GM12873 (cell line): ENCODE data around the gene DAO.

ENCODE experiments used
- TF ChIP-seq, protein P1 (sequence below): IDR thresholded peaks from 2 replicates; pipeline ENCODE4 v1.5.1; 2012; ENCODE audit warnings: low read depth, mild to moderate bottlenecking, moderate library complexity, low read length, control low read depth; ENCODE audit not compliant: insufficient read depth; ENCODE audit errors: missing control alignments

Gene DAO

DNA sequence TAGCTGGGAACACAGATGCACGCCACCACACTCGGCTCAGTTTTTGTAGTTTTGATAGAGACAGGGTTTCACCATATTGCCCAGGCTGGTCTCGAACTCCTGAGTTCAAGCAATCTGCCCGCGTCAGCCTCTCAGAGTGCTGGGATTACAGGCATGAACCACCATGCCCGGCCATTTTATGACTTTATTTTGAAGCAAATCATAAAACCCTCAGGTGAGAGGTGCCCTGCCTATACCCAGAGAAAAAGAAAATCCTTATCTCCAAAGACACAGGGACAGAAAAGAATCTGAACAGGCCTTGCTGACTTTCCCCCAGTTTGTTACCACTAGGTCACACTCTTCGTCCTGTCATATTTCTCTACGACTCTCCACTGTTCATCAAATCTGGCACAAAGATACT, 48.8 kb downstream of the DAO start:
- TF ChIP-seq, protein P1, sequence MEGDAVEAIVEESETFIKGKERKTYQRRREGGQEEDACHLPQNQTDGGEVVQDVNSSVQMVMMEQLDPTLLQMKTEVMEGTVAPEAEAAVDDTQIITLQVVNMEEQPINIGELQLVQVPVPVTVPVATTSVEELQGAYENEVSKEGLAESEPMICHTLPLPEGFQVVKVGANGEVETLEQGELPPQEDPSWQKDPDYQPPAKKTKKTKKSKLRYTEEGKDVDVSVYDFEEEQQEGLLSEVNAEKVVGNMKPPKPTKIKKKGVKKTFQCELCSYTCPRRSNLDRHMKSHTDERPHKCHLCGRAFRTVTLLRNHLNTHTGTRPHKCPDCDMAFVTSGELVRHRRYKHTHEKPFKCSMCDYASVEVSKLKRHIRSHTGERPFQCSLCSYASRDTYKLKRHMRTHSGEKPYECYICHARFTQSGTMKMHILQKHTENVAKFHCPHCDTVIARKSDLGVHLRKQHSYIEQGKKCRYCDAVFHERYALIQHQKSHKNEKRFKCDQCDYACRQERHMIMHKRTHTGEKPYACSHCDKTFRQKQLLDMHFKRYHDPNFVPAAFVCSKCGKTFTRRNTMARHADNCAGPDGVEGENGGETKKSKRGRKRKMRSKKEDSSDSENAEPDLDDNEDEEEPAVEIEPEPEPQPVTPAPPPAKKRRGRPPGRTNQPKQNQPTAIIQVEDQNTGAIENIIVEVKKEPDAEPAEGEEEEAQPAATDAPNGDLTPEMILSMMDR = no peak

DNA sequence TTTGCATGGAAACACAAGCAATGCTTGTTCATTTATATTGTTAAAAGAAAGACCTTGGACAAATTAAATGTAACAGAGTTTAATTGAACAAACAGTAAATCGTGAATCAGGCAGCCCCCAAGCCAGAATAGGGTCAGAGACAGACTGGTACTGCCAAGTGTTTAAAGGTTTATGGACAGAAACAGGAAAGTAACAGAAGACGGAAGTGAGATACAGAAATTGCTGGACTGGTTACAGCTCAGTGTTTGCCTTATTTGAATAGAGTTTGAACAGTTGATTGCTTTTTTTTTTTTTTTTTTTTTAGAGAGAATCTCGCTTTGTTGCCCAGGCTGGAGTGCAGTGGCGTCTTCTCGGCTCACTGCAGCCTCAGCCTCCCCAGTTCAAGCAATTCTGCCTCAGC, 50.3 kb downstream of the DAO start:
- TF ChIP-seq, protein P1 = no peak

DNA sequence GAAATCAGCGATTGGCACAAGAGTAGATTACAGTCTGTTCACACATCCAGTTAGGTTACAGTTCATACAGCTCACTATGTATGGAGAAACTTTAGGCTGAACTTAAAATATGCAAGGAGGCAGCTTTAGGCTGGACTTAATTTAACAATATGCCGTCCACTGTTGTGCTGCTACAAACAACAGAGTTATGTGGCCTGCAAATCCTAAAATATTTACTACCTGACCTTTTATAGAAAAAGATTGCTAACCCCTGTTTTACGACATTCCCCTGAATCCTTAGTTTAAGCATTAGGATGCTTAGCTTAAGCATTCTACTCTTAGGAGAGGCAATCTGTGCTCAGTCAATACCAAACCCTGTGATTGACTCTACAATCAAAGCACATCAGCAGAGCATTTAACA, 50.9 kb downstream of the DAO start:
- TF ChIP-seq, protein P1 = no peak

DNA sequence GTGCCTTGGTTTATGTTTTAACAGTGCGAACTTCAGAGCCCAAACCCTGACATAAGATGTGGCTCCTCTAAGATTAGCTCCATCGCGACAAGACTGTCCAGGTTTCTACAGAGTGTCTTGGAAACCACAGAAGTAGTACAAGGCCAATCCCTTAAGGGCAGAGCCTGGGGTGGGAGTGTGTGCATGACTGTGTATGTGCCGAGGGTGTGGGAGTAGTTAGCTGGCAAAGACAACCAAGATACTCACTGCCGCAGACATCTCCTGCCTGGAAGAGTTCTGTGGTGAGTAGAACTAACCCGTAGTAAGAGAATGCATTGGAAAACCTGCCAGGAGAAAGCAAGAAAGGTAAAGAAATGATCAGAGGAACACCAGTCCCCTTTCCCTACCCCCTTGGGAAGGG, 54.1 kb downstream of the DAO start:
- TF ChIP-seq, protein P1 = no peak

DNA sequence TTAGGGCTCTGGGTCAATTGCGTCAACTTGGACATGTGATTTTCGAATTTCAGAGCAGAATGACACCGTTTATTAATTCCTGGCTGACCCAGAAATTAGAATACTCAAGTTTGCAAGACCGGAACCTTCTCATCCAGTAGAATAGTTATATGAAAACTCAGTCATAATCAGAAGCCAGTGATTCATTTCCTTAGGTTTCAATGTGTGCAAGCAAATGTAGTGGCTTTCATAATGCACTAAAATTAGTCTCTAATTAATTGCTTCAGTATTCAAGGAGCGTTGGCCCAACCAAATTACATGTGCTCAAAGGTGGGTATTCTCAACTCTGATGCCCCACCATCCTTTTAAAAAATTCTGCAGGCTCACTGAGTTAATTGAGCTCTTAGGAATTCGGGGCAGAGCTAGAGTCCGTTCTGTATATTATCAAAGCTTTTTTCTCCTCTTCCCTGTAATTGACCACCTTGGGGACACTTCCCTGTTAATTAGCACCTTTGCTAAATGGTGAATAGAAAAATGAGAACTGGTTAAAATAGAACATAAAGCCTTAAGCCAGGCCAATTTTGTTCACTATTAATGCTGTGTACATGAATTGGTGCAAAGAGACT, 55.4 kb downstream of the DAO start:
- TF ChIP-seq, protein P1 = no peak

DNA sequence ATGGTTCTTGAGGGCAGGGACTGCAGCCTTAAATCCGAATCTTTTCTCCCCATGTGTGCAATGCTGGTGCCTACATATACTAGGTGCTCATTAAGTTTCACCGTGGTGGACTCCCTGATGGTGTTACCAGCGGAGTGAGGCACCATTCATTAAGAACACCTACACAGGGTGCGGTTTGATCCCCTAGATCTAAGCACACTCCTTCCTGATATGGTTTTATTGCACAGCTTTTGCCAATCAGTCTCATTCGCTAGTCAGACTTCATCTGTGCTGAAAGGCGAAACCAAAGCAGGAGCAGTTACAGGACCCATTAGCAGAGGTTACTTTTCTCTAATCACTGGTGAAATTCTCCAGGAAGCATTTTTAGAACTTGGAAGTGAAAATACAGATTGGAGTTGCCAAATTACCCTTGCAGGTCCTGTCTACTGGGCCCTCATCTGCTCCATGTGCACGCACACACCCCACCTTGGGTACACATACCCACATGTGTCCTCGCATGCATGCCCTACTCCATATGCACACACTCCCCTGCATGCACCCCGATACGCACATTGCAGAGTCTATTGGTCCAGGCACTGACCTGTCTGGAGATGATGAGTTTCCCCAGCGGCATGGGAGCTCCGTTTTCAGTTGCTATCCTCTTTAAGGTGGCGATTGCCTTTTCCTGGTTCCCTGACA, 58.5 kb downstream of the DAO start:
- TF ChIP-seq, protein P1 = no peak

DNA sequence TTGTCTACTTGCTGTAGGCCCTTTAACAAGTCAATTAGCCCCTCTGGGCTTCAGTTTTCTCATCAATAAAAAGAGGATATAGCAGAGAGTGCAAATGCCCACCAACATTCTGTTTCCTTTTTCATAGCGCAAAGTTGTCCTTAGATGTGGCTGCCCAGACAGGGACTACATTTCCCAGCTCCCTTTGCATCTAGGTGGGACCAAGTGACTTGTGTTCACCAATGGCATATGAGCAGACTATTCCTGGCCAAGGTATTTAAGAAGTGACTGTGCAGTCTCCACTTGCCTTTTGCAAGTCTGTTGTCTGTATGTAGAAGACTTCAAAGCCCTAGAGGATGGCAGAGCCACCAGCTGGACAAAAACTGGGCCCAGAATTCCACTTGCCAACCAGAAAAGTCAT, 59.7 kb downstream of the DAO start:
- TF ChIP-seq, protein P1 = no peak
